B cell (primary cell): ENCODE results near the gene ROBO2. TPM values are rescaled to one million over a fixed set of nuclear protein-coding genes. Genes with fewer than 3 reads are reported as not detected.

Experiments
- ATAC-seq: fragments of 200-7000 bp; cut with Tn5 transposase; one replicate; pipeline ENCODE4 v1.10.0; 2021; ENCODE audit warnings: low read depth, mild to moderate bottlenecking, moderate number of reproducible peaks, moderate library complexity
- CTCF ChIA-PET: fragments of 350-600 bp; sonication (Branson Sonifier 250); formaldehyde crosslinking; loops from one replicate; lab custom pipeline; 2021; ENCODE audit warnings: antibody characterized with exemption, inconsistent platforms; lab: Charles Lee
- POLR2A ChIA-PET: fragments of 350-600 bp; sonication (Branson Sonifier 250); formaldehyde crosslinking; loops from one replicate; lab custom pipeline; 2021; ENCODE audit warnings: antibody characterized with exemption; lab: Charles Lee
- DNase-seq: peaks from one replicate; pipeline ENCODE4 v3.0.0; 2013
- H2AFZ ChIP-seq: 2 replicates; pipeline ENCODE4 v1.6.1; 2012; ENCODE audit warnings: mild to moderate bottlenecking, low read depth, low read length; ENCODE audit not compliant: insufficient read depth, poor library complexity, severe bottlenecking
- H3K27ac ChIP-seq, 2 donors: 1 replicate in 1 of 2; 2 replicates in 1 of 2; pipeline ENCODE4 v1.5.1; 2012 to 2013; ENCODE audit warnings: low read length in 2 of 2, mild to moderate bottlenecking in 2 of 2, moderate library complexity in 1 of 2
- H3K27me3 ChIP-seq, 4 experiments: fragments of 200-600 bp in 1 of 4; sonication (generic) in 1 of 4; replicated peaks in 1 of 4; 1 replicate in 2 of 4; 2 replicates in 2 of 4; pipeline versions ENCODE4 v1.6.1 to v1.7.0; 2013 to 2016; ENCODE audit warnings: low read length in 3 of 4, mild to moderate bottlenecking in 2 of 4, mixed read lengths in 1 of 4, moderate library complexity in 1 of 4; ENCODE audit not compliant: insufficient read depth in 4 of 4, control insufficient read depth in 3 of 4; ENCODE audit errors: control extremely low read depth in 1 of 4
- H3K36me3 ChIP-seq, 2 experiments: replicated peaks in 1 of 2; 1 replicate in 1 of 2; 2 replicates in 1 of 2; pipeline versions ENCODE4 v1.6.1 to v1.7.1; 2013; ENCODE audit warnings: low read length in 1 of 2; ENCODE audit not compliant: insufficient read depth in 2 of 2, control insufficient read depth in 1 of 2; ENCODE audit errors: control extremely low read depth in 1 of 2, extremely low read depth in 1 of 2
- H3K4me1 ChIP-seq, 2 donors: fragments of 200-600 bp in 1 of 2; sonication (generic) in 1 of 2; 1 replicate in 1 of 2; 2 replicates in 1 of 2; pipeline versions ENCODE4 v1.5.1 to v1.6.1; 2013 to 2017; ENCODE audit warnings: low read length in 2 of 2; ENCODE audit not compliant: control insufficient read depth in 2 of 2, insufficient read depth in 2 of 2
- H3K4me2 ChIP-seq: replicated peaks from 2 replicates; pipeline ENCODE3; 2012; ENCODE audit warnings: mild to moderate bottlenecking, low read depth, low read length; ENCODE audit not compliant: poor library complexity, severe bottlenecking
- H3K4me3 ChIP-seq, 5 experiments: fragments of 200-600 bp in 1 of 5; sonication (generic) in 1 of 5; 1 replicate in 3 of 5; 2 replicates in 2 of 5; pipeline versions ENCODE4 v1.5.1 to v1.7.0; 2011 to 2016; ENCODE audit warnings: low read length in 4 of 5, mild to moderate bottlenecking in 4 of 5, low read depth in 2 of 5, control low read depth in 1 of 5, moderate library complexity in 1 of 5; ENCODE audit not compliant: insufficient read depth in 1 of 5; ENCODE audit errors: control extremely low read depth in 1 of 5, extremely low read depth in 1 of 5
- H3K79me2 ChIP-seq: fragments of 200-600 bp; sonication (generic); one replicate; pipeline ENCODE4 v1.6.0; 2016; ENCODE audit warnings: low read length; ENCODE audit not compliant: control insufficient read depth, insufficient read depth
- H3K9ac ChIP-seq: fragments of 200-600 bp; sonication (generic); 2 replicates; pipeline ENCODE4 v1.6.1; 2017; ENCODE audit warnings: mild to moderate bottlenecking, low read length, moderate library complexity
- H3K9me3 ChIP-seq, 3 donors: one replicate each; pipeline versions ENCODE4 v1.6.1 to v1.7.1; 2013; ENCODE audit warnings: low read length in 2 of 3; ENCODE audit not compliant: control insufficient read depth in 2 of 3, insufficient read depth in 1 of 3; ENCODE audit errors: control extremely low read depth in 1 of 3
- H4K20me1 ChIP-seq: 2 replicates; pipeline ENCODE4 v1.6.0; 2012; ENCODE audit warnings: mild to moderate bottlenecking, low read length; ENCODE audit not compliant: insufficient read depth, control insufficient read depth, poor library complexity, severe bottlenecking
- H3K27ac Mint-ChIP-seq: one replicate; pipeline ENCODE4 v1.8.0; 2021; ENCODE audit warnings: mixed read lengths
- H3K27me3 Mint-ChIP-seq: one replicate; pipeline ENCODE4 v1.8.0; 2021; ENCODE audit warnings: mixed read lengths
- H3K4me1 Mint-ChIP-seq: one replicate; pipeline ENCODE4 v1.8.0; 2021; ENCODE audit warnings: mixed read lengths
- H3K4me3 Mint-ChIP-seq: one replicate; pipeline ENCODE4 v1.8.0; 2021; ENCODE audit warnings: mixed read lengths
- H3K9me3 Mint-ChIP-seq: one replicate; pipeline ENCODE4 v1.8.0; 2022; ENCODE audit warnings: mixed read lengths; ENCODE audit not compliant: insufficient read depth
- EZH2 ChIP-seq: IDR thresholded peaks from 2 replicates; pipeline ENCODE4 v1.6.1; 2012; ENCODE audit warnings: borderline replicate concordance, low read depth, mild to moderate bottlenecking, moderate library complexity, low read length; ENCODE audit not compliant: insufficient read depth, poor library complexity, severe bottlenecking
- WGBS: methylation state at CpG from one replicate; pipeline ENCODE4 v1.1.5; 2013; ENCODE audit warnings: missing lambda C conversion rate; ENCODE audit not compliant: insufficient coverage; 5-methylcytosine and 5-hydroxymethylcytosine counted together
- intact Hi-C: fragments of 100-400 bp; cut with micrococcal nuclease; formaldehyde crosslinking; loops from one replicate; pipeline ENCODE4 v1.10.0; 2022
- polyA minus RNA-seq: library from RNA; depleted of rRNA, polyadenylated mRNA; stranded (reverse); fragments of >200 nt; gene quantifications from 2 replicates; pipeline ENCODE4 v1.2.3, GENCODE V29; 2012
- polyA plus RNA-seq: library from polyadenylated mRNA; depleted of rRNA; stranded (reverse); fragments of >200 nt; gene quantifications from 2 replicates; pipeline ENCODE4 v1.2.3, GENCODE V29; 2012
- total RNA-seq, 2 donors: library from RNA; stranded (reverse); fragments of 120-200 nt in 1 of 2; gene quantifications; 1 replicate in 1 of 2; 2 replicates in 1 of 2; pipeline versions ENCODE4 v1.2.3 to v1.2.4, GENCODE V29; 2013 to 2022
- TF ChIP-seq, protein P1 (sequence below): fragments of 200-600 bp; IDR thresholded peaks from one replicate; pipeline ENCODE4 v1.8.0; 2022; ENCODE audit warnings: antibody characterized with exemption, mild to moderate bottlenecking

ROBO2 gene, protein sequence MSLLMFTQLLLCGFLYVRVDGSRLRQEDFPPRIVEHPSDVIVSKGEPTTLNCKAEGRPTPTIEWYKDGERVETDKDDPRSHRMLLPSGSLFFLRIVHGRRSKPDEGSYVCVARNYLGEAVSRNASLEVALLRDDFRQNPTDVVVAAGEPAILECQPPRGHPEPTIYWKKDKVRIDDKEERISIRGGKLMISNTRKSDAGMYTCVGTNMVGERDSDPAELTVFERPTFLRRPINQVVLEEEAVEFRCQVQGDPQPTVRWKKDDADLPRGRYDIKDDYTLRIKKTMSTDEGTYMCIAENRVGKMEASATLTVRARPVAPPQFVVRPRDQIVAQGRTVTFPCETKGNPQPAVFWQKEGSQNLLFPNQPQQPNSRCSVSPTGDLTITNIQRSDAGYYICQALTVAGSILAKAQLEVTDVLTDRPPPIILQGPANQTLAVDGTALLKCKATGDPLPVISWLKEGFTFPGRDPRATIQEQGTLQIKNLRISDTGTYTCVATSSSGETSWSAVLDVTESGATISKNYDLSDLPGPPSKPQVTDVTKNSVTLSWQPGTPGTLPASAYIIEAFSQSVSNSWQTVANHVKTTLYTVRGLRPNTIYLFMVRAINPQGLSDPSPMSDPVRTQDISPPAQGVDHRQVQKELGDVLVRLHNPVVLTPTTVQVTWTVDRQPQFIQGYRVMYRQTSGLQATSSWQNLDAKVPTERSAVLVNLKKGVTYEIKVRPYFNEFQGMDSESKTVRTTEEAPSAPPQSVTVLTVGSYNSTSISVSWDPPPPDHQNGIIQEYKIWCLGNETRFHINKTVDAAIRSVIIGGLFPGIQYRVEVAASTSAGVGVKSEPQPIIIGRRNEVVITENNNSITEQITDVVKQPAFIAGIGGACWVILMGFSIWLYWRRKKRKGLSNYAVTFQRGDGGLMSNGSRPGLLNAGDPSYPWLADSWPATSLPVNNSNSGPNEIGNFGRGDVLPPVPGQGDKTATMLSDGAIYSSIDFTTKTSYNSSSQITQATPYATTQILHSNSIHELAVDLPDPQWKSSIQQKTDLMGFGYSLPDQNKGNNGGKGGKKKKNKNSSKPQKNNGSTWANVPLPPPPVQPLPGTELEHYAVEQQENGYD (N-terminal part only)
- not detected in 2 replicates for total RNA-seq
- 0.14 TPM for total RNA-seq (2013)
- polyA plus RNA-seq: not detected in 2 replicates
- polyA minus RNA-seq: not detected in 2 replicates

DNA sequence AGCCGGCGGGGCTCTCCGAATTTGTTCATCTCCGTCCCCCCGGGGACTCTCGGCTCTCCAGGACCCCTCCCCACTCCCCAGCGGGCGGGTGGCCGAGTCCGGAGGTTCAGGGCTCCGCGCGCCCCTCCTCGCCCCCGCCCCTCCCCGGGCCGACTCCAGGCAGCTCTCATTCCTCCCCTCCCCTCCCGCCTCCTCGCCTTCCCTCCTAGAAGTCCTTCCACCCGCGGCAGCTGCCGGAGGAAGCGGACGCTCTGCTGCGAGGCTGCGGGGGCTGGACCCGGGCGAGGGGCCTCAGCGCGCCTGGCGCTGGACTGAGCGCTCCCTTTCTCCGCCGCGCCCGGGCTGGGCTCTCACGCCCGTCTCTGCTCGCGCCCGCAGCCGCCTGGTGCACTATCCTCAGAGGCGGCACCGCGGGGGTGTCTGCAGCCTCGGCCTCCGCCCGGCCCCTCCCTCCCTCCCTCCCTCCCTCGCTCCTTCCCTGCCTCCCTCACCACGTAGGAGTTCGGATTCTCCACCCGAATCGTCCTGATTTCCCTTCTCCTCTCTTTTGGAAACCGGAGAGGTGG is at the start of gene ROBO2:
TSS of gene ROBO2 (plus strand) at position 494 of the 566 bp plus-strand sequence. CDS start 687 bp downstream, outside the sequence.
- Mint-ChIP-seq H3K4me3 (no peak within 1 kb of the TSS), H3K27me3 (peaks cover 17% of the 10 kb centered on the region), H3K9me3 (no peaks in the 10 kb centered on the region), H3K4me1 (no peaks in the 10 kb centered on the region), H3K27ac (no peak within 1 kb of the TSS)
- CTCF ChIA-PET: no interaction called here
- TF ChIP-seq EZH2: no peak
- TF ChIP-seq, protein P1, sequence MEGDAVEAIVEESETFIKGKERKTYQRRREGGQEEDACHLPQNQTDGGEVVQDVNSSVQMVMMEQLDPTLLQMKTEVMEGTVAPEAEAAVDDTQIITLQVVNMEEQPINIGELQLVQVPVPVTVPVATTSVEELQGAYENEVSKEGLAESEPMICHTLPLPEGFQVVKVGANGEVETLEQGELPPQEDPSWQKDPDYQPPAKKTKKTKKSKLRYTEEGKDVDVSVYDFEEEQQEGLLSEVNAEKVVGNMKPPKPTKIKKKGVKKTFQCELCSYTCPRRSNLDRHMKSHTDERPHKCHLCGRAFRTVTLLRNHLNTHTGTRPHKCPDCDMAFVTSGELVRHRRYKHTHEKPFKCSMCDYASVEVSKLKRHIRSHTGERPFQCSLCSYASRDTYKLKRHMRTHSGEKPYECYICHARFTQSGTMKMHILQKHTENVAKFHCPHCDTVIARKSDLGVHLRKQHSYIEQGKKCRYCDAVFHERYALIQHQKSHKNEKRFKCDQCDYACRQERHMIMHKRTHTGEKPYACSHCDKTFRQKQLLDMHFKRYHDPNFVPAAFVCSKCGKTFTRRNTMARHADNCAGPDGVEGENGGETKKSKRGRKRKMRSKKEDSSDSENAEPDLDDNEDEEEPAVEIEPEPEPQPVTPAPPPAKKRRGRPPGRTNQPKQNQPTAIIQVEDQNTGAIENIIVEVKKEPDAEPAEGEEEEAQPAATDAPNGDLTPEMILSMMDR: no peak
- DNase-seq: no peak
- Histone ChIP-seq H2AFZ (no peak within 1 kb of the TSS), H4K20me1 (no peaks in the 10 kb centered on the region), H3K4me2 (no peak within 1 kb of the TSS), H3K9ac (no peak within 1 kb of the TSS), H3K36me3 (no peaks in the 10 kb centered on the region), H3K4me1 (no peaks in the 10 kb centered on the region), H3K27me3 (peaks cover 0 to 23% (median 10%) of the 10 kb centered on the region in 4 experiments), H3K27ac (no peak within 1 kb of the TSS), H3K4me3 (no peak within 1 kb of the TSS), H3K79me2 (no peaks in the 10 kb centered on the region), H3K9me3 (peaks cover 0 to 6% (median 3%) of the 10 kb centered on the region in 3 donors)
- 9% methylated on average over 44 of the region's 54 CpGs for WGBS
- intact Hi-C loops: no loop called here
- POLR2A ChIA-PET: no interaction called here
- ATAC-seq: no peak
